WERI-Rb-1 (cell line): Measurements from ENCODE around the gene FBXW12.
"Not testable (repeated sequence)": the region's sequence is repeated elsewhere in the genome, so short reads cannot be mapped to it uniquely, and the experiment has no call there.

Source experiments
- DNase-seq: peaks from one replicate; pipeline ENCODE4 v3.0.0-alpha.2; 2020
- H3K27ac ChIP-seq: fragments of 250-450 bp; sonication (Bioruptor Pico); 2 replicates; pipeline ENCODE4 v1.5.1; 2020; ENCODE audit warnings: mild to moderate bottlenecking, moderate library complexity
- H3K27me3 ChIP-seq: fragments of 250-450 bp; sonication (Bioruptor Pico); 2 replicates; pipeline ENCODE4 v1.5.1; 2021; ENCODE audit warnings: mild to moderate bottlenecking, low read depth, moderate library complexity; ENCODE audit not compliant: insufficient read depth, severe bottlenecking
- H3K36me3 ChIP-seq: fragments of 250-450 bp; sonication (Bioruptor Pico); 2 replicates; pipeline ENCODE4 v1.5.1; 2020; ENCODE audit warnings: mild to moderate bottlenecking, moderate library complexity
- H3K4me3 ChIP-seq: 2 replicates; pipeline ENCODE4 v1.5.1; 2011; ENCODE audit warnings: low read depth, mild to moderate bottlenecking, control low read depth, low read length
- H3K9me3 ChIP-seq: fragments of 250-450 bp; sonication (Bioruptor Pico); 2 replicates; pipeline ENCODE4 v1.5.1; 2021; ENCODE audit warnings: mild to moderate bottlenecking, moderate library complexity; ENCODE audit not compliant: severe bottlenecking
- CTCF ChIP-seq: IDR thresholded peaks from 2 replicates; pipeline ENCODE4 v1.5.1; 2011; ENCODE audit warnings: low read depth, mild to moderate bottlenecking, control low read depth, inconsistent platforms, low read length

Gene FBXW12, protein sequence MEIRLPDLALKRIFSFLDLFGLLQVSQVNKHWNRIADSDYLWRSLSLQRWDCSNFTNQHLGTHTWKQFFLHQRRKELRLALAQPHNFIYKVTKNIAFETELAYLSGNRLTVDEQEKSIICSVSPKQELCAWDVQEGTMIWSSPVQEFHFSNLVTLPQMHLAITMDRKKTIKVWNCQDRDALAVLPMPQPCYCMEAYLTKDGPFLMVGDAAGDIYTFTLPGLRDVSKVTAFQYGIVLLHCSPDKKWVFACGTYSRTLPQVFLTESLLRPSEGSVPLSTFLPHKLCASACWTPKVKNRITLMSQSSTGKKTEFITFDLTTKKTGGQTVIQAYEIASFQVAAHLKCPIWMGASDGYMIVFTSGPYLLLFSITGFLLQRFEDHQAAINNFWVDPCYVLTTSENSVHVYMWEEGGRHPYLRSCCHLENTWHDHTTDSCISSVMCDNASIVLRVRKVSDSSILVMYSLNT

DNA sequence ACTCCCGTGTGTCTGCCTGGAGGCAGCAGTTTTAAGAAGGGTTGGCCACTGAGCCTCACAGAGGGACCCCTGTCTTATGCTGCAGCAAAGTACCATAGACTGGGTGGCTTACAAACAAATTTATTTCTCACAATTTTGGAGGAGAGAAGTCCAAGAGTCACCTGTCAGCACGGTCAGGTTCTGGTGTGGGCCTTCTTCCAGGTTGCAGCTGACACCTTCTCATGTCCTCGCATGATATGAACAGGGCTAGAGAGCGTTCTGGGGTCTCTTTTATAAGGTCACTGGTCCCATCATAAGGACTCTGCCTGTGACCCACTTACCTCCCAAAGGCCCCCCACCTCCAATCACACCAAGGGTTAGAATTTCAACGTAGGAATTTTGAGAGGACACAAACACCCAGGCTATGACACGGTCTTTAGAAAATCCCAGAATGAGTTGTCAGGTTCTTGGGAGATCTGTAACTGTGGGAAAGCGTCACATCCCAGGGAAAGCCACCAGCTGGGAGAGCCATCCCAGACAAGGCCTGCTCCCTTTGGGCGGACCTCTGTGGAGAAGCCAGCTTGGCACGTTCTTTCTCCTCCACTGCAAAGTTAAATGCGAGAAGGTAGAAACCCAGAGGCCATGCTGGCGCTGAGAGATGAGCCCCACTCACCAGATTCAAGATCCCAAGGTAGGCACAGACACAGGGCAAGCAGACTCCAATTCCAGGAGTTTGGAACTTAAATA lies at the start of gene FBXW12:
Gene FBXW12 (plus strand): TSS at position 569 of the 726 bp plus-strand sequence. CDS start 549 bp downstream, outside the sequence.
- H3K36me3 ChIP-seq: no peaks in the 10 kb centered on the region
- TF ChIP-seq CTCF: no peak
- DNase-seq: no peak

GRCh38 chr3:48331706-48332435 lies 40.1 kb upstream of the FBXW12 start:
- not testable (repeated sequence) for H3K9me3 ChIP-seq, H3K4me3 ChIP-seq, DNase-seq, H3K27ac ChIP-seq, H3K27me3 ChIP-seq, H3K36me3 ChIP-seq

More for the DNA sequence above, at the start of gene FBXW12:
- no peaks in the 10 kb centered on the region for H3K9me3 ChIP-seq
- H3K27ac ChIP-seq: no peak within 1 kb of the TSS
- H3K27me3 ChIP-seq: no peaks in the 10 kb centered on the region
- H3K4me3 ChIP-seq: no peak within 1 kb of the TSS

DNA sequence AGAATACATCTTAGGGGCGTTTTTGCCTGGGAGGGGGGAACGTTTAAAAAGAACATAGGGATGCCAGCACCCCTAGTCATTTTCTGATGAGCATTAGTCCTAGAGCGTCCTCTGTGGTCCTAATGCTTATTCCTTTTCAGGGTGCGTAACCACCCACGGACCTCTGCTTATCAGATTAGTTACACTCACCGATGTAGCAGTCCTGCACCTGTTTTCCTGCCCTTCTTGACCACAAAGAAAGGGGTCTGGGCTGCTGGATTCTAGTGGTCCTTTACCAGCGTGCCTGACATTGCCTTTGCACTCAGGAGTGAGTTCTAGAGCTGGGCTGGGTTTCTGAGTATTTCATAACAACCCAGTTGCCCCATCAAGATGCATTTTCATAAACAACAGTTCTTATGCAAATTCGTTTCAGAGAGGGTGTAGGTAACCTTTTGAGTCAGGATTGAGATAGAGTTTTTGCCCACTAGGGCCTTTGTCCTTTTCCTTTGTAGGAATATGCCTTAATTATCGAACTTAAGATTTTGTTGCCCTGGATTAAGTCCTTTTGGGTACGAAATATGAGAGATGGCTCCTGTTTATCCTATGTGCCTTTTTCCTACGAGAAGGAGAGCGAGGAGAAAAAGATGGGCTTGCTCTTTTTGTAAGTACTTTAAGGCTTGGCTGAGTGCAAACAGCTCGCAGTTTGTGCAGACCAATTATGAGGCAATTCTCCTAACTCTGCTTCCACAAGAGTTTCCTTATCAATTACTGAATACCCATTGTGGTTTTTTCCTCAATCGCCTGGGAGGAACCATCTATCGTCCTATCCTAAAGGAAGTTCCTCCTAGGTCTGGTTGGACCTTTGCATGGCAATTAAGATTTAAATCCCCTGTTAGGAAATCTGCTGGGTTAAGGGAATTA lies 38.4 kb upstream of the FBXW12 start, which contains the start of gene SPINK8:
Gene SPINK8 (minus strand): TSS at position 316 of the 900 bp plus-strand sequence. CDS start 5,320 bp downstream, outside the sequence.
- not testable (repeated sequence) for H3K9me3 ChIP-seq, H3K27ac ChIP-seq, H3K36me3 ChIP-seq, H3K27me3 ChIP-seq, H3K4me3 ChIP-seq, DNase-seq

DNA sequence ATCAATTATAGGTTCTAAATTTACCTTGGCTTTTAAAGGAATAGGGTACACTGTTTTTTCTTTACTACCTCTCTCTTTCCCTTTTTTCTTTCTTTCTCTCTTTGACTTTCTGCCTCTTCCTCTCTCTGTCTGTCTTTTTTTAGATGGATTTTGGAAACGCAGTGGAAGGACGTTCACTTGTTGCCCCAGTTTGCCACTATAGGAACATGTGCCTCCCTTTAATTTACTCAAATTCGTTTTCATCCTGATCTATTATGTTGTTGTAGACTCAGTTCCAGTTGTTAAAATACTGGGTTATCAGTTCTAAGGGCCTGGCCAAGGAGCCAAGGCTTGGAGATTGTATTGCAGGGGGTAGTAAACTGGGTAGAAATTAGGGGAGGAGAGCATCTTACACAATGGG lies 37.4 kb upstream of the FBXW12 start:
- Histone ChIP-seq H3K36me3 (no peaks in the 10 kb centered on the region), H3K9me3 (no peaks in the 10 kb centered on the region), H3K27ac (no peak overlapping the region), H3K4me3 (no peak overlapping the region), H3K27me3 (no peaks in the 10 kb centered on the region)
- no peak for DNase-seq
- TF ChIP-seq CTCF: no peak

DNA sequence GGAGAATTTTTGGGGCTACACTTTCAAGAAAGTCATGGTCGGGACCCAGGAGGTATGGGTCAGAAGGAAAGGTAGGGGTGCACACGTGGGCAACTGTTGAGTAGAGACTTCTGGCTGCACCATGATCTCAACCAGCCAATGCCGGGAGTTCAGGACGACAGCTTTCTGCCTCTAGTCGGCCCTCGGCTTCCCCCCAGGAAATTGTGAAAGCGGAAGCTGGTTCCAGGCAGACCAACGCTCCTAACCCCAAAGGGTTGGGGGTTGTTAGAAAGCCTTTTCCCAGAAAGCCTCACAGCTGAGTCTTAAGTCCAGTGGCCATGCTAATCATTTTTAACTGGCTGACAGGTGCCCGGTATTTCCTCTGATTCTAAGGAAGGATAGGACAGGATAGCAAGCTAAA lies 36.7 kb upstream of the FBXW12 start:
- not testable (repeated sequence) for DNase-seq, H3K27ac ChIP-seq, H3K4me3 ChIP-seq, H3K36me3 ChIP-seq, H3K9me3 ChIP-seq, H3K27me3 ChIP-seq

DNA sequence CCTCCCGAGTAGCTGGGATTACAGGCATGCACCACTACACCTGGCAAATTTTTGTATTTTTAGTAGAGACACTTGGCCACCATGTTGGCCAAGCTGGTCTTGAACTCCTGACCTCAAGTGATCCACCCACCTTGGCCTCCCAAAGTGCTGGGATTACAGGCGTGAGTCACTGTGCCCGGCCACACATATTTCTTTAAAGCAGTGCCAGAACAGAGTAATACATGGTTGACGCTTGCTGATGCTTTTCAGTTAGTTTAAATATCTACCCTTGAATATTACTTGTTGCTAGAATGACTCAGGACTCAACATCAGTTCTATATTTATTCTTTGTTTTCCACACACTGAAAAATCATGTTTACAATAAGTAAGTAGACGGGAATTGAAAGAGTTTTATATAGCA lies 34.5 kb upstream of the FBXW12 start:
- not testable (repeated sequence) for H3K27me3 ChIP-seq, H3K4me3 ChIP-seq, H3K9me3 ChIP-seq, DNase-seq, H3K36me3 ChIP-seq, H3K27ac ChIP-seq

DNA sequence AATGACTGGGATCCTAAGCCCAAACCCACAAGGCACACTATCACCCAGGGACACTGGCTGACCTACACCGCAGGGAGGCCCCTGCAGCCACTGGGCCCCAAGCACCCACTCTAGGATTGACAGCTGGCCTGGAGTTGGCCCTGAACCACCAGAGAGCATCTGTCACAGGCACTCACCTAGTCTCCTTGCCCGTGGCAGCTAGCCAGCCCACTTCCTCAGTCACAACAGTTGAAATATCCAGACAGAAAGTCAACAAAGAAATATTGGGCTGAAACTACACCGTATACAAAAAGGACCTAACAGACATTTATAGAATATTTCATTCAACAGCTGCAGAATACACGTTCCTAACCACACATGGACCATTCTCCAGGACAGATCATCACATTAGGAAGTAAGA lies 33.4 kb upstream of the FBXW12 start:
- Histone ChIP-seq H3K4me3 (no peak overlapping the region), H3K9me3 (no peaks in the 10 kb centered on the region), H3K27ac (no peak overlapping the region), H3K36me3 (no peaks in the 10 kb centered on the region), H3K27me3 (no peaks in the 10 kb centered on the region)
- no peak for DNase-seq
- no peak for TF ChIP-seq CTCF
